ENCODE measurements around the gene GCLC.
A peak's percentile ranks its signal among the peaks of the same experiment; 100 is the strongest.

DNA sequence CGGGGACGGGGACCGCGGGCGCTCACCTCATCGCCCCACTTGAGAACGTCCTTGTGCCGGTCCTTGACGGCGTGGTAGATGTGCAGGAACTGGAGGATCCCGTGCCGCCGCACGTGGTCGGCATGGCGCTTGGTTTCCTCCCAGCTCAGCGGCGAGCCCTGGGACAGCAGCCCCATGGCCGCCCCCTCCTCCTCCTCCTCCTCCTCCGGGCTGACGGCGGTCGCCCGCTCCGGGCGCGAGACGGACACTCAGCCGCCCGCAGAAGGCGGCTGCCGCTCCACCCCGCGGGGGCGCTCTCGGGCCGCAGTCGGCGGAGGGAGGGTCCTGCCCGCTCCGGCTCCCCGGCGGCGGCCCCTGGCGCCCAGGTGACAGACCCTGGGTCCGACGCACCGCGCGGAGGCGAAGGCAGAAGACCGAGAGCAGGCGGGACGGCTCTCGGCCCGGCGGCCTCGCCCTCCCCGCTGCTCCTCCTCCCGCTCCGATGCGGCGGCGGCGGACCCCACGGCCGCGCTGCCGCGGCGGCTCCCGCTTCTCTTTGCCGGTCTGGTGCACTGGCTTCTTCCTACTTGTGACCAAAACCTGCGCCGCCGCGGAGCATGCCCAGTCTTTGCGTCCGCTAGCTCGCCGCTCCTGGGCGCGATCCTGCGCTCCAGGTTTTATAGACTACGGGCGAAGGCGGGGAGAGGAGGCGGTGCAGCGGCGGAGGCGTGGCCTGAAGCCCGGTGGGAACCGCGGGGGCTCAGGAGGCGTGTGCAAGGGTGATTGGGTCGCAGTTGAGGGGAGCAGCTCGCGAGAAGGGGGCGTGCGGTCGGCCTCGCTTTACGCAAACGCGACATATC, at the start of gene GCLC:
- TF ChIP-seq, protein P1, sequence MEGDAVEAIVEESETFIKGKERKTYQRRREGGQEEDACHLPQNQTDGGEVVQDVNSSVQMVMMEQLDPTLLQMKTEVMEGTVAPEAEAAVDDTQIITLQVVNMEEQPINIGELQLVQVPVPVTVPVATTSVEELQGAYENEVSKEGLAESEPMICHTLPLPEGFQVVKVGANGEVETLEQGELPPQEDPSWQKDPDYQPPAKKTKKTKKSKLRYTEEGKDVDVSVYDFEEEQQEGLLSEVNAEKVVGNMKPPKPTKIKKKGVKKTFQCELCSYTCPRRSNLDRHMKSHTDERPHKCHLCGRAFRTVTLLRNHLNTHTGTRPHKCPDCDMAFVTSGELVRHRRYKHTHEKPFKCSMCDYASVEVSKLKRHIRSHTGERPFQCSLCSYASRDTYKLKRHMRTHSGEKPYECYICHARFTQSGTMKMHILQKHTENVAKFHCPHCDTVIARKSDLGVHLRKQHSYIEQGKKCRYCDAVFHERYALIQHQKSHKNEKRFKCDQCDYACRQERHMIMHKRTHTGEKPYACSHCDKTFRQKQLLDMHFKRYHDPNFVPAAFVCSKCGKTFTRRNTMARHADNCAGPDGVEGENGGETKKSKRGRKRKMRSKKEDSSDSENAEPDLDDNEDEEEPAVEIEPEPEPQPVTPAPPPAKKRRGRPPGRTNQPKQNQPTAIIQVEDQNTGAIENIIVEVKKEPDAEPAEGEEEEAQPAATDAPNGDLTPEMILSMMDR (IDR thresholded peaks at IDR 0.05): peak; percentile 18 to 78 (median 60)
- peak; percentile 97 to 98 for TF ChIP-seq POLR2A (IDR thresholded peaks at IDR 0.05)

Measured in adrenal gland (tissue), 5 donors.